ENCODE measurements around the gene THSD4.

THSD4 gene

GRCh38 chr15:71440489-71441110, 325.3 kb downstream of the THSD4 start:
- DNase-seq: peak; percentile 43

DNA sequence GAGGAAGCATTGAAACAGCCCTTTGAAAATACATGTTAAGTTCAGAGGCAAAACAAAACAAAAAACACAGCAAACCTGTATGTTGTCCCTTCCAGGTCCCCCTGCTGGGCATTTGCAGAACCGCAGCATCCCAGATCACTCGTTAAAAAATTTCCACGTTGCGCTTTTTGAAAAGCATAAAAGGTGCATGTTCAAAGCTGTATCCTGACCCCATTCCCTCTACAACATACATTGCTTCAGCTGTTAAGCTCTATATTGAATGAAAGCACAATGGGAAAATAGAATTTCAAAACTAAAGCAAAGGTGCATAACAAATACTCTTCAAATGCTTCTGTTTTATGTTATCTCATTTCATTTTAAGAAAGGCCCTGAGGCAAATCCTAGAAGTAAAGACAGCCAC, 328.3 kb downstream of the THSD4 start:
- DNase-seq: peak; percentile 31

- no peak for DNase-seq
Observed at GRCh38 chr15:71444032-71444810, 328.9 kb downstream of the THSD4 start.

DNA sequence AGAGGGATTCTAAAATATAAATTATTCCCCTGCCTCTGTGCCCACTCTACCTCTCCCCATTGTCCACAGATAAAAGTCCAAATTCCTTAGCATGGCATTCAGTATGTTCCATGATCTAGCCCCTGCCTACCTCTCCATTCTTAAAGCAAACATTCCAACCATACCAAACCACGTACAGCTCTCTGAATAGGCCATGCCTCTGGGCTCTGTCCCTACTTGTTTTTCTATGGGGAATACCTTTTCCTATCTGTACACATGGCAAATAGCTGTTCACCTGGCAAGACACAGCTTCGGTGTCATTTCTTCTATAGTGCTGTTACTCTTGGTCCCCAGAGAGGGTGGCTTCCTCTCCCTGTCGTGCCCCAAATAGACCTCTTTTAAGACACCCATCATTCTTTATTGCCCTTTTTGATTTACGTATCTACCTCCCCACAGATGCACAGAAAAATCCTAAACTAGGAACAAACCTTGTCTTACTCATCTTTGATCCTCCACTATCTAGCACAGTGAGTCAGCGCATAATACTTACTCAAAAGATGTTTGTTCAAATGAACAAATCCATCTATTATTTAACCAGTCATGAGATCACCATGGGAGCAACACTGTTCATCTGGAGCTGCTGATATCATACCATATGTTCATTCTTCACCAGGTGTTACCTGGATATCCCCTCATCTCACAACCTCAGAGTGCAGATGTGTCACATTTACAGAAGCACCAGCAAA, 329.8 kb downstream of the THSD4 start:
- no peak for DNase-seq

DNA sequence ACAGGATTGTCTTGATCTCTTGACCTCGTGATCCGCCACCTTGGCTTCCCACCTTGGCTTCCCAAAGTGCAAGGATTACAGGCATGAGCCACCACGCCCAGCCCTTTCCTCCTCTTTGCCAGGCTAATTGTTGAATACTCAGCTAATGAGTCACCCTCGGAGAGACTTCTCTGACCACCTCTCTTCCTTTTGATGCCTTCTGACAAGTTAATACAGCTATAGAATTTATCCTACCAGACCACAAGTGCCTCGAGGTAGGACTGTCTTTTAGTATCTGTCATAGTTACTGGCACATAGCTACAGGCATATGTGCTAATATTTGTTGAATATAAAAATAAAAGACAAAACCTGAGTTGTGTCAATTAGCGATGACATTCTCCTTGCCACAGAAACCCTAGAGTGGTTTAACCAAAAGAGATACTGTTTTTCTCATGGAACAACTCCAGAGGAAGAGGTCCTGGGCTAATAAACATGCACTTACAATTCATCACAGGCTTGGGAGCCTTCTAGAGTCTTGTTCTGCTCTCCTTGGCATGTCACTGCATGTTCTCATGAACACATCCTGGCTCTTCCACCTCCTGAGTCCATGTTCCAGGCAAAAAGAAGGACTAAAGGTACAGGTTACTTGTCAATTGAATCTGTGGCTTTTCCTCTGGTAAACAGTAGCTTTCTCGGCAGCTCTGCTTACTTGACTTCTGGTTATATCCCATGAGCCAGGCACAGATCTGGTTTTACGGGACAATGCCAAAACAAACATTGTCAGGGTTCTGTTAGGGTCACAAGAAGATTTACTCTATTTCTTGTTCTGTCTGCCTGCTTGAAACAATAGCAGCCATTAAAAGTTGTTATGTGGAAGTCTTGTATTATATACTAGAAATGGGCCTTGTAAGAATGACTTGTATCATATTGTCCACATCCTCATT, 332.3 kb downstream of the THSD4 start:
- DNase-seq: no peak

GRCh38 chr15:71448688-71449114, 333.4 kb downstream of the THSD4 start:
- DNase-seq: peak; percentile 60

DNA sequence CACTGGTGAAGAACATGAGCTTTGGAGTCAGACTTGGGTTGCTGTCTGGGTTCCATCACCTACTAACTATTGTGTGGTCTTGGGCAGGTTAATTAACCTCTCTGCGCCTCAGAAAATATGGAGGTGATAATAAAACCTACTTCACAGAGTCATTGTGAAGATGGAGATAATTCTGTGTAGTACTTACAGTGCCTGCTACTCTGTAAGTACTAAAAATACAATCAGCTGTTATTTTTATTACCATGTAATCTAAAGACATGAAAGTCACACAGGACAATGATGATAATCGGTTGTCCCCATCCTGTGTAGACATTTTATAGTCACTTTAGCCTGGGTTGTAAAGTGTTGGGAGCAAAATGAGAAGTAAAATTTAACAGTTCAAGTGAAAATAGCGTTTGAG, 334.1 kb downstream of the THSD4 start:
- no peak for DNase-seq

- no peak for DNase-seq
Observed at GRCh38 chr15:71449956-71450355, 334.7 kb downstream of the THSD4 start.

- no peak for DNase-seq
Observed at GRCh38 chr15:71451130-71451529, 335.9 kb downstream of the THSD4 start.

DNA sequence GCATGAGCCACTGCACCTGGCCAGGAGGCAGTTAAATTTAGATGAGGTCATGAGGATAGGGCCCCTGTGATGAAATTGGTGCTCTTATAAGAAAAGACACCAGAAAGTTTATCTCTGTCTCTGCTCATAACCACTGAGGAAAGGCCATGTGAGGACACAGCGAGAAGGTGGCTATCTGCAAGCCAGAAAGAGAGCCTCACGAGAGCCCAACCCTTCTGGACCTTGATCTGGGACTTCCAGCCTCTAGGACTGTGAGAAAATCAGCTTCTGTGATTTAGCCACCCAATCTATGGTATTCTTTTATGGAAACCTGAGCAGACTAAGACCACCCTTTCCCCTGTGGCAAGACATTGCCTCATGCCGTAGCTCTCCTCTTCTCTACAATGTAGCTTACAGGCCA, 337.6 kb downstream of the THSD4 start:
- no peak for DNase-seq

DNA sequence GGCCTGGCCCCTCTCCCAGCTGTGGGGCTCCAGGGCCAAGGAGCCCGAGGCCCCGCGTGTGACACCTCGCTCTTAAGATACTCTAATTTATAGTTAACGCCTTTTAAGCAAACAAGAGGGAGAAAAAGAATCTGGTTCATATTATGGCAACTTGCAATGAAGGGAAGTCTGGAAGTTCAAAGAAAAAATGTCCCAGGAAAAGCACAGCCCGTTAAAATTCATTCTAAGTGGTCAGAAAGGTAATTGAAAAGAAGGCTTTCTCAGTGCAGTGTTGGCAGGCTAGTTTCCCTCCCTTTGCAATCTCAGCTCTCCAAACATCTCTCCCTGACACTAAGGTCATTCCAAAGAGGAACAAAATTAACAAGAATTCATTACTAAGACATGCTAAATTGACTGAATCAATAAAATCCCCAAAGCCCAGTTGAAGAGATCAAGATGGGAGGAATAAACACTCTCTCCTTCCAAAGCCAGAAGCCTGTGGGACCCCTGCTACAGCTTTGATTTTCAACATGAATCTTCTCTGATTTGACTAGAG, 339.3 kb downstream of the THSD4 start:
- peak; percentile 5 for DNase-seq

DNA sequence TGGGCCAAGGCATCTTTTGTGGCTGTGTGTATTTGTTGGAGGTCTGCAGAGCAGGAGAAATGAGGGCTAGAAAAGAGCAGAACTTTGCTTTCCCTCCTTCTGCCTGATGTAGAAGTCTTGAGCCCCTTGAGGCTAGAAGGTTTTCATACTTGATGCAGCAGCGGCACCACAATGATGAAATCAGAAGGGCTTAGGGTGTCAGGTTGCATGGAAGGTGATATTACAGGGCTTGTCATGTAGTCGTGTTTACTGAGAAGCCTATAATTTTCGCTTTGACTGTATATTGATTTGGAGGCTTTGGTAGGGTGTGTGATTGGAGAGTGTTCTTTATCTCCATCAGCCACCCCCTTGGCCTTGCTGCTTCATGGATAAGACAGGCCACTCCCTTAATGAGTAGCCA, 339.8 kb downstream of the THSD4 start:
- no peak for DNase-seq

DNA sequence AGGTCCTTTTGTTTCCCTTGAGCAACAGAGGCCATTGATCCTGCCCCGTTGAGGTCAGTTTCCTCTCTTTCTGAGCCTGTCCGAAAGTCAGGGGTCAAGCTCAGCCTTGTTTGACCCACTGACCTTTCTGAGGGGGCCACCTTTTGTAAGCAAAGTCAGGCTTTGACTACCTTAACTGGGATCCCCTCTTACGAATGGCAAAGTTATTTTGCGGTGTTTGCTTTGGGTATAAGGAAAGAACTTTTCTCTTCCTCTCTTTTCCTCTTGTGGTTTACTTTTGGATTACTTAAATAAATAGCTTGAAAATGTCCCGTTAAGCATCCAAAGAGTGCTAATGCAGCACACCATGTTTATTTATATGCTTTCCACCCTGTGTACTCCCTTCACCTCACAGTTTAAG, 340.6 kb downstream of the THSD4 start:
- no peak for DNase-seq

DNA sequence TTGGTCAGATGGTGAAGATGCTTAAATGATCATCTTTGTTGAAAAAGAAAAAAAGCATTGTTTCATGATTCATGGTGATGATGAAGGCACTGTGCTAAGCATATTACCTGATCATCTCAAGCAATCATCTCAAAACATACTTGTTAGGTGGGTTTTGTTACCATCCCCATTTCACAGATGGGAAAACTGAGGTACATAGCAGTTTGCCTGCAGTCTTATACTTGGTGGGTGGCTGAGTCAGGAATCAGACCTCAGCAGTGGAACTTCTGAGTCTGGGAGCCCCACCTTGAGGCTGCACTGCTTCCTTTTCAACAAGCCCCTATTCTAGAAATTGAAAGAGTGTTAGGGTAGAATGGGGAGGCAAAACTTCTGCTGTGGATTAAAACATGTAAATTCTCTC, 341.1 kb downstream of the THSD4 start:
- DNase-seq: no peak

GRCh38 chr15:71456811-71457210, 341.5 kb downstream of the THSD4 start:
- no peak for DNase-seq

GRCh38 chr15:71458089-71458660, 342.9 kb downstream of the THSD4 start:
- DNase-seq: no peak

DNA sequence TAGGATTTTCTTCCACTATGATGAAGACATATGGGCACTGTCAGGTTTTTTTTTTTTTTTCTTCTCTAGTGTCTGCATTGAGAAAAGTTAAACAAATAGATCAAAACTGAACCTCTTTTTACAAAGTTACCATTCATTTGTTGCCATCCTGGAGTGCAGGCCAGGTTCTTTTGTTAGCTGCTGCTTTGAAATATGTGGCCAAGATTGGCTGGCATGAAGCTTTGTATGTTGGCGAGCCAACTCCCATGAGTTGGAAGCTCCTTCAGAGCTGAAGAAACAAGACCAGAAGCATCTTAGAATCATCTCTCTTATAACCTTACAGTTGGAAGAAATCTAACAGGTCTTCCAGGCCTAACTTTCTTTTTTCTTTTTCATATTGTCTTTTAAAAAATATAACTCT, 346.5 kb downstream of the THSD4 start:
- DNase-seq: peak; percentile 33

DNA sequence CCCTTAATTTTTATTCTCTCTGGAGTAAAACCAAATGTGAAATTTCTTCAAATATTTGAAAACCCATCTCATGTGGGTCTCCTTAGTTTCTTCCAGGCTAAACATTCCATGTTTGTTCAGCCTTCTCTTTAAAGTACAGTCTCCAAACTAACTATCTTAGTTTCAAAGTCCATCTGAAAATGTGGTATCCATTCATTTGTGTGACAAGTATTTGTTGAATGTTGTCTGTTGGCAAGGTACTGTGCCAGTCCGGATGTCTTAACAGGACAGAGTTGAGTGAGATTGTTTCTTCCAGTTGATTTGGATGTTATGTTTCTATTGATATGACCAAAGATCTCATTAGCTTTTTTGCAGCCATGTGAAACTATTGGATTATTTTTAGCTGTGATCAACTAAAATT, 347.4 kb downstream of the THSD4 start:
- no peak for DNase-seq

GRCh38 chr15:71463156-71463665, 347.9 kb downstream of the THSD4 start:
- DNase-seq: no peak

- peak; percentile 4 for DNase-seq
Observed at GRCh38 chr15:71465131-71465955, 350.1 kb downstream of the THSD4 start.

DNA sequence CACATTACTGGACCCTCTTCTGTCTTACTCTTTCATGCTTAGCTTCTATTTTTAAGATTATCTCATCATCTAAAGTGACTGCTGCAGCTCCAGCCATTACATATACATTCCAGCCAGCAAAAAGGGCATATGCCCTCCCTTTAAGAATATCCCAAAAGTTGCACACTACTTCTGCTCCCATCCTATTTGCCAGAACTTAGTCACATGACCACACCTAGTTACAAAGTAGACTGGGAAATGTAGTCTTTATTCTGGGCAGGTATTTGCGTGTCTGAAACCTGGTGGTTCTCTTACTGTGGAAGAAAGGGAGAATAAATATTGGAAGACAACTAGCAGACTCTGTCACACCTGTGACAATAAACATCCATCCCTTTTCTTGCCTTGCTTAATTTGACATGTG, 353.4 kb downstream of the THSD4 start:
- DNase-seq: no peak

Data from midbrain (tissue), 1 donor.